HG03571 (cell line): ENCODE results near the gene ZFP14.
"Not testable (repeated sequence)": the region's sequence is repeated elsewhere in the genome, so short reads cannot be mapped to it uniquely, and the experiment has no call there.

Experiments
- ATAC-seq: cut with Tn5 transposase; IDR thresholded peaks from one replicate; pipeline ENCODE4 v1.9.1; 2021; ENCODE audit not compliant: unreplicated experiment

The ZFP14 gene

DNA sequence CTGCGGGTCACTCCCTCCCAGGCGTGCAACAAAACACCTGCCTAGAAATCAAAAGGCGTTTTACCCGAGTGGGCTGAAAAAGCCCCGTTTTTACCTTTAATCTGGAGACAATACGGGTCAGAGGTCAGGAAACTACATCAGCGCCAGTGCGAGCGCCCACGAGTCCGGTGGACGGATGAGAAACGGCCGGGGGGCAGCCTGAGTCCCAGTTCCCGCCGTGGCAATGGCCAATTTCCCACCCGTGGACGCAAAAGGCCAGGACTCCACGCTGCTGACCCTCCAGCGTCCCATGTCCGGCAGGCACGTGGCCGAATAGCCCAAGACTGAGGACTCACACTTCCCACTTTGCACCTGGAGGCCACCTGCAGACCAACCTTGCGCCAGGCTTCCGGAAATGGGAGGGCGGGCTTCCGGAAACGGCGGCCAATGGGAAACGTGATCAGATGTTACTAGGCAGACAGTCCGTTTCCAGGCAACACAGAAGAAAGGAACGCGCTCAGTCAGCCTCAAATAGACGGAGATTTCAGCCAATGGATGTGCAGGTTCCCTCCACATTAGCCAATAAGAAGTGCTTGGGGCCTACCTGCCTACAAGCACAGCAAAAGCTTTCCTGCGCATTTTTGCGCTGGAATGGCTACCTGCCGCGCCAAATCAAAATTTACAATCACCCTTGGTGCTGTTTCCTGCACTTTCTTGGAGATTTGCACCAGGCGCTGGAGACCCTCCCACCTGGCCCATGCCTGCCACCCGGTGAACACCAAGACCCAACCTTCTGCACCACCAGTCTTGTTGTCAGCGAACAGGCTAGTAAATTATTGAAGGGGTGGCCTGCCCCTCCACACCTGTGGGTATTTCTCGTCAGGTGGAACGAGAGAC lies 47.4 kb downstream of the ZFP14 start:
- peak; percentile 53 for ATAC-seq

DNA sequence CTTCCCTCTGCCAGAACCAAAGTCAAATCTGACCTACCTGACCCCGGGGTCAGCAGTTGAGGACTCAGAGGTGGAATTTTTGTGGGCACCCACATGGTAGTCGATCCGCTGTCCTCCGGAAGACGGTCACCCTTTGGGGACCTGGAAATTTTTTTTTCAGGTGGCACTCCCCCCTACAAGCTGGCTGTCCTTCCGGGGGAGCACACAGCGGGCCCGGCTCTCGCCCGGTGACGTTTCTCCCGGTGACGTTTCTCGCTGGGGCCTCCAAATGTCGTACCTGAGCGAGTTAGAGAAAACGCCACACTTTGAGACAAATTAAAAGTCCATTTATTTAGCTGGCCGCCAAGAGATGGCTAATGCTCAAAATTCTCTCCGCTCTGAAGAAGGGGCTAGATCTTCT lies 48.8 kb downstream of the ZFP14 start:
- ATAC-seq: no peak

DNA sequence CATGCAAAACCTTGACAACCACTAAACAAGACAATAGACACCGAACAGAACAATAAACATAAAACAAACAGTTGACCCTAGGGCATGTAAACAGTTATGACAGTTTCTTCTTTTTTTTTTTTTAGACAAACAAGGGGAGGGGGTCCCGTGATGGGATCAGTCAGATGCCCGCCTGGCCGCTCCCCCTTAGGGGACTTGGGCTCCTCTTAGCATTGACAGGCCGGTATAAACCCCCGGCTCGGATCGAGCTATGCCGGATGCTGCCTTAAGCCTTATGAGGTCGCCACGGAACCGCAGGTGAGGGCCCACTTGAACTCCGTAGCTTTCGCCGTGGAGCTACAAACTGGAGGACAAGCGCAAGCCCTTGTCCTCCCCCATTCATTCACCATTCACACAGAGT lies 49.5 kb downstream of the ZFP14 start:
- not testable (repeated sequence) for ATAC-seq

- ATAC-seq: not testable (repeated sequence)
These were observed 52.4 kb downstream of the ZFP14 start for GRCh38 chr19:36326649-36327048.

GRCh38 chr19:36315164-36315563 lies 63.8 kb downstream of the ZFP14 start:
- ATAC-seq: not testable (repeated sequence)

- ATAC-seq: not testable (repeated sequence)
These were observed 64.9 kb downstream of the ZFP14 start for GRCh38 chr19:36314053-36314452.

DNA sequence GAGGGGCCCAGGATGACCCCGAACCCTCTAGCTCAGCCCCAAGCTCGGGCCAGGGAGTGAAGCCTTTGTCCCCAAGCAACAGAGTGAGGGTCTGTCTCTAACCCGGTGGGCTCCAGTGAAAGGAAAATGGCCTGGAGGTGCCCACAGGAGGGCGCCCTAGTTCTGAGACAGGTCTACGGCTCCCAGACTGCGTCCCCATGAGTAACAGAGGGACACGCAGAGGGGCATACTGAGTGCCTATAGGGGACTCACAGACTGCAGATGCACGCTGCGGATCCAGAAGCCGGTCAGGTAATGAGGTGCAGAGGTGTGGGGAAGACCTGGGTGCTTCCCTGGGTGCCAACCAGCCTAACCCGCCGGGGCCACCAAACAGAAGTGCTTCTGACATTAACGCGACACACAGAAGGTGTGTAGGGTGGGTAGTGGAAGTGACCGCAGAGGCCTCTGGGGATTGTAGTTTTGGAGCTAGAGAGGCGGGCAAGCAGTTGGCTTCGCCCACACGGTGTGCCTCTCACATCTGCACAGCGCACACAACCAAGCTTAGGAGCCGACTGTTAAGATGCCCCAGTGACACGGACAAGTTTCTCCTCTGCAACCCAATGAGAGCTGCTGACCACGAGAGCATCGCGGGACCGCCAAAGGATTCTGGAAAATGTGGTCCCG lies 67.8 kb downstream of the ZFP14 start:
- ATAC-seq: not testable (repeated sequence)

DNA sequence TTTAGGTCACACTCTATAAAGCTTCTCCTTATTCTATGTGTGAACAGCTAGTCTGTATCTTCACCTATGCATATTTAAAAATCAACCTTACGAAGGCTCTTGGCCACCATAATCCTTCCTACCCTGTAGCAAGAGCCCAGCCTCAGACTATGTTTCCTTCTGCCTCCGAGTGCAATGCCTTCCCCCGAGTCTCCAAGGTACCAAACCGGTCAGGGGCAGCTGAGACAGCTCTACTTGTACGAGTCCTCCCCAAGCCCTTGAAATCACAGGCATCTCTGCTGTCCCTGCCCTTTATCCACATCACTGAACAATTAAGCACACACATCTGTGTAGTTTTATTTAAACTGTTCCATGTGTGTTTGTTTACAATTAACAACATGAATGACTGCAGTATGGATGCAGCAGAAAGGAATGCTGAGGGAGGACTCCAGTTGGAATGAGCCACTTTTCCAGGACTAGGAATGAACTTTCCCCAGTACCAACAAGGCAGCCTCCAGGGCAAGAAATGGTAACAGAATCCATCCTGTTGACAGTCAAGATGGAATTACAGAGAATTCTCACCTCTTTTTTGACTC lies 68.5 kb downstream of the ZFP14 start:
- ATAC-seq: not testable (repeated sequence)

GRCh38 chr19:36309759-36310158 lies 69.2 kb downstream of the ZFP14 start:
- not testable (repeated sequence) for ATAC-seq

GRCh38 chr19:36309309-36309708 lies 69.7 kb downstream of the ZFP14 start:
- ATAC-seq: not testable (repeated sequence)

DNA sequence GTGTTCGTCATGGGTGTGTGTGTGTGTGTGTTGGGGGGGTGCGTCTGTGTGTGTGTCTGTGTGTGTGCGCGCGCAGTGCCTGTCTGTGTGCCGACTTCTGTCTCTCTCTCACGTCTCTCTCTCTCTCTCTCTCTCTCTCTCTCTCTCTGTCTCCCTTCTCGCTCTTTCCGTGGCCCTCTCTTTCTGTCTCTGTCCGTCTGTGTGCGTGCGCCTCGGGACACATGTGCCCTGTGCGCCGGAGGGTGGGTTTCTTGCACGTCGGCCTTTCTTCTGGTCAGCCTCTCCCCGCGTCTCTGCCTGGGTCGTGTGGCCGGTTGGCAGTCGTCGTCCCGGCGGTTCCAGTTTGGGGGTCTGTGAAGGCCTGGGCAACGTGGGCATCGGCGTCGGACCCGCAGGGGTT lies 86.7 kb downstream of the ZFP14 start:
- not testable (repeated sequence) for ATAC-seq
